IMR-90 (cell line): ENCODE data around the gene ERCC6. TPM values are rescaled to one million over a fixed set of nuclear protein-coding genes. Genes with fewer than 3 reads are reported as not detected.

ENCODE experiments used
- ATAC-seq: fragments of 200-7000 bp; cut with Tn5 transposase; 2 replicates; pipeline ENCODE4 v1.9.1; 2020; ENCODE audit warnings: low read depth, mild to moderate bottlenecking, moderate library complexity
- BruUV-seq: library from RNA; stranded (reverse); fragments of 400-500 nt; replicated peaks from 2 replicates; lab custom pipeline; 2021; lab: Mats Ljungman, UMichigan
- CTCF ChIA-PET: fragments of 300-600 bp; formaldehyde crosslinking; extraction: SDS; loops from one replicate; lab custom pipeline; 2021; ENCODE audit warnings: antibody characterized with exemption; lab: Yijun Ruan, JAX
- POLR2A ChIA-PET: fragments of 300-600 bp; sonication (Branson Sonifier 250); formaldehyde crosslinking; loops from one replicate; lab custom pipeline; 2022; ENCODE audit warnings: antibody characterized with exemption; ENCODE audit not compliant: unreplicated experiment; lab: Charles Lee
- DNase-seq: peaks from one replicate; pipeline ENCODE4 v3.0.0; 2013
- H2AFZ ChIP-seq: replicated peaks from 2 replicates; pipeline ENCODE3; 2013; ENCODE audit warnings: low read length, mild to moderate bottlenecking; ENCODE audit not compliant: poor library complexity
- H2AK5ac ChIP-seq: 2 replicates; pipeline ENCODE4 v1.6.1; 2013; ENCODE audit warnings: low read depth, low read length, inconsistent platforms
- H2AK9ac ChIP-seq: replicated peaks from 2 replicates; pipeline ENCODE3; 2013; ENCODE audit warnings: mild to moderate bottlenecking, low read depth, low read length, moderate library complexity; ENCODE audit not compliant: poor library complexity
- H2BK120ac ChIP-seq: 2 replicates; pipeline ENCODE4 v1.6.1; 2013; ENCODE audit warnings: low read depth, low read length, inconsistent platforms
- H2BK15ac ChIP-seq: 3 replicates; pipeline ENCODE4 v1.6.1; 2013; ENCODE audit warnings: low read depth, low read length, inconsistent platforms
- H2BK20ac ChIP-seq: 2 replicates; pipeline ENCODE4 v1.6.1; 2013; ENCODE audit warnings: low read depth, mild to moderate bottlenecking, inconsistent platforms, low read length, moderate library complexity
- H2BK5ac ChIP-seq: 2 replicates; pipeline ENCODE4 v1.6.1; 2013; ENCODE audit warnings: mild to moderate bottlenecking, low read depth, low read length, inconsistent platforms; ENCODE audit not compliant: poor library complexity, severe bottlenecking
- H3K14ac ChIP-seq: replicated peaks from 2 replicates; pipeline ENCODE4 v1.6.1; 2013; ENCODE audit warnings: low read depth, low read length, inconsistent platforms
- H3K18ac ChIP-seq: 2 replicates; pipeline ENCODE4 v1.6.1; 2013; ENCODE audit warnings: low read depth, low read length, control low read depth
- H3K23ac ChIP-seq: 2 replicates; pipeline ENCODE4 v1.6.1; 2013; ENCODE audit warnings: low read depth, low read length, inconsistent platforms
- H3K27ac ChIP-seq: 2 replicates; pipeline ENCODE4 v1.5.1; 2013; ENCODE audit warnings: mild to moderate bottlenecking, control low read depth, low read length; ENCODE audit not compliant: insufficient read depth
- H3K27me3 ChIP-seq: 2 replicates; pipeline ENCODE4 v1.6.1; 2013; ENCODE audit warnings: low read length; ENCODE audit not compliant: control insufficient read depth, insufficient read depth
- H3K36me3 ChIP-seq: 2 replicates; pipeline ENCODE4 v1.6.1; 2013; ENCODE audit warnings: low read length, mixed read lengths; ENCODE audit not compliant: control insufficient read depth, insufficient read depth
- H3K4ac ChIP-seq: 2 replicates; pipeline ENCODE4 v1.6.1; 2013; ENCODE audit warnings: low read depth, low read length, inconsistent platforms
- H3K4me1 ChIP-seq: 2 replicates; pipeline ENCODE4 v1.6.1; 2013; ENCODE audit warnings: low read length, mixed read lengths; ENCODE audit not compliant: control insufficient read depth, insufficient read depth
- H3K4me2 ChIP-seq: 2 replicates; pipeline ENCODE4 v1.6.1; 2013; ENCODE audit warnings: low read depth, mild to moderate bottlenecking, control low read depth, low read length, moderate library complexity
- H3K4me3 ChIP-seq: 2 replicates; pipeline ENCODE4 v1.5.1; 2013; ENCODE audit warnings: low read depth, mild to moderate bottlenecking, control low read depth, low read length, moderate library complexity; ENCODE audit not compliant: insufficient read depth
- H3K56ac ChIP-seq: 2 replicates; pipeline ENCODE4 v1.6.1; 2013; ENCODE audit warnings: low read length, inconsistent platforms; ENCODE audit not compliant: insufficient read depth; ENCODE audit errors: extremely low read depth
- H3K79me1 ChIP-seq, 2 experiments: 2 replicates each; pipeline ENCODE4 v1.6.1; 2013; ENCODE audit warnings: low read length in 2 of 2, inconsistent platforms in 1 of 2, low read depth in 1 of 2
- H3K9ac ChIP-seq: 2 replicates; pipeline ENCODE4 v1.6.1; 2013; ENCODE audit warnings: low read depth, low read length, control low read depth
- H3K9me1 ChIP-seq: 2 replicates; pipeline ENCODE4 v1.6.1; 2013; ENCODE audit warnings: low read length, inconsistent platforms; ENCODE audit not compliant: insufficient read depth
- H3K9me3 ChIP-seq: 2 replicates; pipeline ENCODE4 v1.6.1; 2013; ENCODE audit warnings: low read length; ENCODE audit not compliant: control insufficient read depth, insufficient read depth
- H4K20me1 ChIP-seq: 2 replicates; pipeline ENCODE4 v1.6.1; 2013; ENCODE audit warnings: low read length, inconsistent platforms; ENCODE audit not compliant: insufficient read depth
- H4K5ac ChIP-seq: 2 replicates; pipeline ENCODE4 v1.6.1; 2013; ENCODE audit warnings: mild to moderate bottlenecking, low read depth, low read length, control low read depth
- H4K8ac ChIP-seq, 2 experiments: 2 replicates each; pipeline ENCODE4 v1.6.1; 2013; ENCODE audit warnings: low read depth in 2 of 2, low read length in 2 of 2, control low read depth in 1 of 2, inconsistent platforms in 1 of 2
- H4K91ac ChIP-seq: 2 replicates; pipeline ENCODE4 v1.6.1; 2013; ENCODE audit warnings: low read depth, low read length, inconsistent platforms; ENCODE audit not compliant: insufficient read depth
- FOS ChIP-seq: fragments of 150-350 bp; IDR thresholded peaks from 2 replicates; pipeline ENCODE4 v1.6.1; 2016; ENCODE audit warnings: low read depth, low read length
- WGBS, 2 experiments: methylation state at CpG; one replicate each; pipeline versions ENCODE4 v1.1.5 to v1.1.7; 2013; ENCODE audit warnings: missing lambda C conversion rate in 2 of 2; ENCODE audit not compliant: insufficient read length in 1 of 2; ENCODE audit errors: extremely low coverage in 2 of 2; 5-methylcytosine and 5-hydroxymethylcytosine counted together
- dilution Hi-C: fragments of 300-500 bp; cut with HindIII; formaldehyde crosslinking; loops from one replicate; pipeline ENCODE4 v1.14.3; 2018; ENCODE audit warnings: low sequenced_read_pairs; ENCODE audit not compliant: unreplicated experiment
- in situ Hi-C: fragments of 300-500 bp; cut with MboI; formaldehyde crosslinking; loops from 3 replicates; pipeline ENCODE4 v1.14.3; 2019; ENCODE audit warnings: low sequenced_read_pairs, inconsistent platforms, mixed read lengths
- intact Hi-C: fragments of 100-400 bp; cut with micrococcal nuclease; formaldehyde crosslinking; loops from 2 replicates; pipeline ENCODE4 v1.10.0; 2022
- polyA plus RNA-seq, 3 experiments: library from polyadenylated mRNA; depleted of rRNA; stranded (reverse); fragments of >200 nt; gene quantifications; 2 replicates each; pipeline ENCODE4 v1.2.3, GENCODE V29; 2012; ENCODE audit warnings: low replicate concordance in 1 of 3
- total RNA-seq: library from RNA; depleted of rRNA; stranded (reverse); fragments of >200 nt; gene quantifications from 2 replicates; pipeline ENCODE4 v1.2.3, GENCODE V29; 2012
- TF ChIP-seq, protein P1 (sequence below): fragments of 150-350 bp; IDR thresholded peaks from 2 replicates; pipeline ENCODE4 v1.6.1; 2017; ENCODE audit warnings: mild to moderate bottlenecking, antibody characterized with exemption, low read length, low read depth

ERCC6 gene
- total and polyA plus RNA-seq, 2 of the 4 experiments (the other 2 are of a cell fraction): 7.3 to 14.9 TPM

DNA sequence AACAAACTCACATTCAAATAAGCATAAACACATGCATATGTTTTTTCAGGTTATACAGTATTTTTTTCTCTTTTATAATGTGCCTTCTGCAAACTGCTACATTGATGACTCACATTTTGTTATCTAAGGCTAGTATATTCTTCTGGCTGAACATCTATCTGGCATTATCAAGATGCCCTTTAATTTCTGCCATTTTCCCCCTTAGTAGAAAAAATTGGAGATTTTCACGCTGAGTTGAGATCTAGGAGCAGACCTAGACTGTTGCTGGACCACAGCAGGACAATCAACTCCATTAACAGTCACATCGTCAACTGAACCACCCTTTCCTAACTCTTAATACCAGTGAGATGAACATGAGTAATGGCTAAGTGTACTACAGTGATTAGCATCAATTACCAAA, 41.6 kb downstream of the ERCC6 start:
- Histone ChIP-seq H3K14ac (no peak overlapping the region), H3K18ac (no peak overlapping the region), H3K36me3 (no peaks in the 10 kb centered on the region), H4K91ac (no peak overlapping the region), H3K9ac (no peak overlapping the region), H2AK5ac (no peak overlapping the region), H3K4me1 (no peaks in the 10 kb centered on the region), H4K5ac (no peak overlapping the region), H3K4ac (no peak overlapping the region), H2BK20ac (no peak overlapping the region), H2BK120ac (no peak overlapping the region), H3K56ac (no peak overlapping the region), H3K79me1 (peaks cover 0 to 3% of the 10 kb centered on the region in 2 experiments; a peak in 1 of 4 replicates), H3K23ac (no peak overlapping the region), H3K27me3 (no peaks in the 10 kb centered on the region), H3K4me2 (no peak overlapping the region), H2BK5ac (no peak overlapping the region), H3K27ac (no peak overlapping the region), H4K8ac (no peak overlapping the region), H3K4me3 (no peak overlapping the region), H2AK9ac (no peak overlapping the region), H2AFZ (no peak overlapping the region), H3K9me1 (no peaks in the 10 kb centered on the region), H3K9me3 (no peaks in the 10 kb centered on the region), H2BK15ac (no peak overlapping the region), H4K20me1 (no peaks in the 10 kb centered on the region)
- no CpG with 5 or more reads among the region's 2 CpGs for WGBS, 2 experiments
- in situ Hi-C loops (no loop called here), dilution Hi-C loops (no loop called here), intact Hi-C loops (no loop called here)
- DNase-seq: no peak
- POLR2A ChIA-PET: no interaction called here
- CTCF ChIA-PET: interaction anchor here (1.3 kb wide), 1 partner anchor 841 kb away, joined by 3 read pairs; no protein-coding TSS in a partner anchor
- no TSS peak for BruUV-seq
- TF ChIP-seq FOS: no peak
- TF ChIP-seq, protein P1, sequence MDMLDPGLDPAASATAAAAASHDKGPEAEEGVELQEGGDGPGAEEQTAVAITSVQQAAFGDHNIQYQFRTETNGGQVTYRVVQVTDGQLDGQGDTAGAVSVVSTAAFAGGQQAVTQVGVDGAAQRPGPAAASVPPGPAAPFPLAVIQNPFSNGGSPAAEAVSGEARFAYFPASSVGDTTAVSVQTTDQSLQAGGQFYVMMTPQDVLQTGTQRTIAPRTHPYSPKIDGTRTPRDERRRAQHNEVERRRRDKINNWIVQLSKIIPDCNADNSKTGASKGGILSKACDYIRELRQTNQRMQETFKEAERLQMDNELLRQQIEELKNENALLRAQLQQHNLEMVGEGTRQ: no peak
- no peak for ATAC-seq
